Fibroblast of peridontal ligament (primary cell): ENCODE results near the gene DYNC1H1.

Experiments used
- DNase-seq: peaks from one replicate; pipeline ENCODE4 v3.0.0-alpha.2; 2010; ENCODE audit errors: extremely low read depth

Gene DYNC1H1

GRCh38 chr14:101997429-101998336 lies 33.3 kb downstream of the DYNC1H1 start:
- no peak for DNase-seq

GRCh38 chr14:102000902-102001301 lies 36.5 kb downstream of the DYNC1H1 start:
- DNase-seq = no peak

GRCh38 chr14:102005336-102005735 lies 41.0 kb downstream of the DYNC1H1 start:
- DNase-seq = no peak

- DNase-seq = no peak
Observed at GRCh38 chr14:102007916-102008418, 43.6 kb downstream of the DYNC1H1 start.

- no peak for DNase-seq
Observed at GRCh38 chr14:102008891-102009290, 44.5 kb downstream of the DYNC1H1 start.

GRCh38 chr14:102011631-102012030 lies 47.3 kb downstream of the DYNC1H1 start:
- DNase-seq = no peak

- DNase-seq = no peak
Observed at GRCh38 chr14:102012336-102012735, 48.0 kb downstream of the DYNC1H1 start.

GRCh38 chr14:102013669-102014200 lies 49.4 kb downstream of the DYNC1H1 start:
- DNase-seq = no peak

GRCh38 chr14:102015045-102015685 lies 50.8 kb downstream of the DYNC1H1 start:
- peak; percentile 32 for DNase-seq

- DNase-seq = no peak
Observed at GRCh38 chr14:102015771-102016170, 51.4 kb downstream of the DYNC1H1 start.

- DNase-seq = no peak
Observed at GRCh38 chr14:102016420-102017090, 52.2 kb downstream of the DYNC1H1 start.

- no peak for DNase-seq
Observed at GRCh38 chr14:102018251-102018650, 53.9 kb downstream of the DYNC1H1 start.

GRCh38 chr14:102019006-102019540 lies 54.7 kb downstream of the DYNC1H1 start:
- DNase-seq = no peak

GRCh38 chr14:102020058-102020971 lies 55.9 kb downstream of the DYNC1H1 start:
- peak; percentile 89 for DNase-seq

- no peak for DNase-seq
Observed at GRCh38 chr14:102026934-102027333, 62.6 kb downstream of the DYNC1H1 start.

- no peak for DNase-seq
Observed at GRCh38 chr14:102027951-102028350, 63.6 kb downstream of the DYNC1H1 start.

GRCh38 chr14:102028733-102029132 lies 64.4 kb downstream of the DYNC1H1 start:
- DNase-seq = peak; percentile 78

- peak; percentile 67 for DNase-seq
Observed at GRCh38 chr14:102029956-102030355, 65.6 kb downstream of the DYNC1H1 start.

- no peak for DNase-seq
Observed at GRCh38 chr14:102033241-102033640, 68.9 kb downstream of the DYNC1H1 start.

- no peak for DNase-seq
Observed at GRCh38 chr14:102034301-102034700, 69.9 kb downstream of the DYNC1H1 start.

- no peak for DNase-seq
Observed at GRCh38 chr14:102035914-102036313, 71.5 kb downstream of the DYNC1H1 start.
